GM21528 (cell line): ENCODE data around the gene MED15.
"Not testable (repeated sequence)": the region's sequence is repeated elsewhere in the genome, so short reads cannot be mapped to it uniquely, and the experiment has no call there.

Experiments used
- ATAC-seq: cut with Tn5 transposase; IDR thresholded peaks from one replicate; pipeline ENCODE4 v1.9.1; 2021; ENCODE audit warnings: mild to moderate bottlenecking, moderate library complexity; ENCODE audit not compliant: unreplicated experiment, low FRiP score

MED15 gene

GRCh38 chr22:20507253-20508066 lies at the start of gene MED15:
Gene MED15, plus strand, starts transcription at chr22:20507610. Its CDS starts 69 bp downstream, at chr22:20507679.
- ATAC-seq: peak; percentile 68

GRCh38 chr22:20458530-20459151 lies 48.8 kb upstream of the MED15 start:
- no peak for ATAC-seq

GRCh38 chr22:20459152-20459542 lies 48.3 kb upstream of the MED15 start:
- ATAC-seq: no peak

GRCh38 chr22:20459862-20460261 lies 47.5 kb upstream of the MED15 start:
- no peak for ATAC-seq

GRCh38 chr22:20463324-20464095 lies 43.9 kb upstream of the MED15 start:
- ATAC-seq: no peak

- no peak for ATAC-seq
Observed at GRCh38 chr22:20464096-20464614, 43.3 kb upstream of the MED15 start.

GRCh38 chr22:20464912-20465758 lies 42.3 kb upstream of the MED15 start:
- ATAC-seq: no peak

- ATAC-seq: no peak
Observed at GRCh38 chr22:20465759-20466077, 41.7 kb upstream of the MED15 start.

- no peak for ATAC-seq
Observed at GRCh38 chr22:20466659-20467379, 40.6 kb upstream of the MED15 start.

- no peak for ATAC-seq
Observed at GRCh38 chr22:20469110-20469868, 38.1 kb upstream of the MED15 start.

GRCh38 chr22:20470525-20470924 lies 36.9 kb upstream of the MED15 start:
- not testable (repeated sequence) for ATAC-seq

- ATAC-seq: no peak
Observed at GRCh38 chr22:20471126-20471833, 36.1 kb upstream of the MED15 start.

GRCh38 chr22:20472629-20473442 lies 34.6 kb upstream of the MED15 start:
- no peak for ATAC-seq

GRCh38 chr22:20475115-20475436 lies 32.3 kb upstream of the MED15 start:
- no peak for ATAC-seq

- not testable (repeated sequence) for ATAC-seq
Observed at GRCh38 chr22:20475569-20475968, 31.8 kb upstream of the MED15 start.

- ATAC-seq: not testable (repeated sequence)
Observed at GRCh38 chr22:20478059-20478458, 29.4 kb upstream of the MED15 start.

- ATAC-seq: no peak
Observed at GRCh38 chr22:20479612-20480196, 27.7 kb upstream of the MED15 start.
